Astrocyte (in vitro differentiated cells and primary cell): ENCODE measurements around the gene AIRE.
"Not testable (repeated sequence)": the region's sequence is repeated elsewhere in the genome, so short reads cannot be mapped to it uniquely, and the experiment has no call there.

Experiments
- EZH2 ChIP-seq: IDR thresholded peaks from 2 replicates; pipeline ENCODE4 v1.6.1; 2012; ENCODE audit warnings: mild to moderate bottlenecking, low read length, inconsistent platforms; ENCODE audit not compliant: insufficient read depth
- TF ChIP-seq, protein P1 (sequence below): IDR thresholded peaks from 2 replicates; pipeline ENCODE4 v1.5.1; 2011; ENCODE audit warnings: low read depth, mild to moderate bottlenecking, inconsistent platforms, low read length, moderate library complexity; ENCODE audit not compliant: insufficient read depth

DNA sequence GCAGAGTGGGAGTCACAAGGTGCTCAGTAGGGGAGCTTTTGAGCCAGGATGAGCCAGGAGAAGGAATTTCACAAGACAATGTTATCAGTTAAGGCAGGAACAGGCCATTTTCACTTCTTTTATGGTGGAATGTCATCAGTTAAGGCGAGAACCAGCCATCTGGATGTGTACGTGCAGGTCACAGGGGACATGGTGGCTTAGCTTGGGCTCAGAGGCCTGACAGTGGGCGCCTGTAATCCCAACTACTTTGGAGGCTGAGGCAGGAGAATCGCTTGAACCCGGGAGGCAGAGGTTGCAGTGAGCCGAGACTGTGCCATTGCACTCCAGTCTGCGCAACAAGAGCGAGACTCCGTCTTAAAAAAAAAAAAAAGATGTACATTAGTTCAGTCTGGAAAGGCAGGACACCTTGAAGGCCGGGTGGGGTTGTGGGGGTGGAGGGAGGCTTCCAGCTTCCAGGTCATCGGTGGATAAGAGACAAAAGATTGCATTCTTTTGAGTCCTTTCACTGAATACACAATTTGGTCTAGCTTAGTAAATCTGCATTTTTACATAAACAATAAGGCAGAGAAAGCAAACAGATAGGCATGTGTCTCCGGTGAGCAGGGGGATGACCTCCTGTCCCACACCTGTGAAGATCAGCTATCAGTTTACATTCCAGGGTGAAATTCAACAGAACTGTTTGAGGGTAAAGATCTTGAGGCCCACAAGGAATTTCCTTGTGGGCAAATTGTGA is 56.2 kb downstream of the AIRE start:
- TF ChIP-seq, protein P1, sequence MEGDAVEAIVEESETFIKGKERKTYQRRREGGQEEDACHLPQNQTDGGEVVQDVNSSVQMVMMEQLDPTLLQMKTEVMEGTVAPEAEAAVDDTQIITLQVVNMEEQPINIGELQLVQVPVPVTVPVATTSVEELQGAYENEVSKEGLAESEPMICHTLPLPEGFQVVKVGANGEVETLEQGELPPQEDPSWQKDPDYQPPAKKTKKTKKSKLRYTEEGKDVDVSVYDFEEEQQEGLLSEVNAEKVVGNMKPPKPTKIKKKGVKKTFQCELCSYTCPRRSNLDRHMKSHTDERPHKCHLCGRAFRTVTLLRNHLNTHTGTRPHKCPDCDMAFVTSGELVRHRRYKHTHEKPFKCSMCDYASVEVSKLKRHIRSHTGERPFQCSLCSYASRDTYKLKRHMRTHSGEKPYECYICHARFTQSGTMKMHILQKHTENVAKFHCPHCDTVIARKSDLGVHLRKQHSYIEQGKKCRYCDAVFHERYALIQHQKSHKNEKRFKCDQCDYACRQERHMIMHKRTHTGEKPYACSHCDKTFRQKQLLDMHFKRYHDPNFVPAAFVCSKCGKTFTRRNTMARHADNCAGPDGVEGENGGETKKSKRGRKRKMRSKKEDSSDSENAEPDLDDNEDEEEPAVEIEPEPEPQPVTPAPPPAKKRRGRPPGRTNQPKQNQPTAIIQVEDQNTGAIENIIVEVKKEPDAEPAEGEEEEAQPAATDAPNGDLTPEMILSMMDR: not testable (repeated sequence)
- not testable (repeated sequence) for TF ChIP-seq EZH2
